SIG-M5 (cell line): ENCODE measurements around the gene G2E3.

Experiments used
- DNase-seq: peaks from one replicate; lab custom pipeline; 2025; lab: John Stamatoyannopoulos, UW

Gene G2E3

GRCh38 chr14:30651937-30652336 is 93.0 kb downstream of the G2E3 start:
- no peak for DNase-seq

GRCh38 chr14:30655124-30655523 is 96.2 kb downstream of the G2E3 start:
- DNase-seq = no peak

- no peak for DNase-seq
These were observed 96.7 kb downstream of the G2E3 start for GRCh38 chr14:30655658-30656057.

- no peak for DNase-seq
These were observed 97.3 kb downstream of the G2E3 start for GRCh38 chr14:30656190-30656632.

GRCh38 chr14:30657050-30657449 is 98.1 kb downstream of the G2E3 start:
- DNase-seq = no peak

GRCh38 chr14:30657606-30658163 is 98.7 kb downstream of the G2E3 start:
- DNase-seq = no peak

- DNase-seq = no peak
These were observed 99.7 kb downstream of the G2E3 start for GRCh38 chr14:30658645-30659044.

GRCh38 chr14:30669594-30669993 is 110.6 kb downstream of the G2E3 start:
- DNase-seq = no peak
